ENCODE data around the gene SOWAHA.

DNA sequence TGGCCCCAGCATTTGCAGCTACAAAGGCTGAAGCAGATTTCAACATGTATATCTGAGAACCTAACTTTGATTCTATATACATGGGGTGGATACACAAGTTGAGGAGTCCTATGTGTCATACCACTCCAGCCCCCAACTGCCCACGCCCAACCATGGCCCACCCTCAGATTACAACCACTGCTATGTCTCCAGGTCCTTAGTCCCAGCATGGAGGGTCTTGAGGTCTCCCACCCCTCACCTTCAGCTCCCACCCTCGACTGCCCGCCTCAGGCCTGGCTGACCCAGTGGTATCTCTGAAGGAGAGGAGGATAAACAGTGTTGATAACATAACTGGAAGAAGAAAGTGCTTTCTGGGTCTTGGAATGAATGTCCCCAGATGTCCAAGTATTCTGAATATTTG is 8.2 kb downstream of the SOWAHA start:
- TF ChIP-seq, protein P1, sequence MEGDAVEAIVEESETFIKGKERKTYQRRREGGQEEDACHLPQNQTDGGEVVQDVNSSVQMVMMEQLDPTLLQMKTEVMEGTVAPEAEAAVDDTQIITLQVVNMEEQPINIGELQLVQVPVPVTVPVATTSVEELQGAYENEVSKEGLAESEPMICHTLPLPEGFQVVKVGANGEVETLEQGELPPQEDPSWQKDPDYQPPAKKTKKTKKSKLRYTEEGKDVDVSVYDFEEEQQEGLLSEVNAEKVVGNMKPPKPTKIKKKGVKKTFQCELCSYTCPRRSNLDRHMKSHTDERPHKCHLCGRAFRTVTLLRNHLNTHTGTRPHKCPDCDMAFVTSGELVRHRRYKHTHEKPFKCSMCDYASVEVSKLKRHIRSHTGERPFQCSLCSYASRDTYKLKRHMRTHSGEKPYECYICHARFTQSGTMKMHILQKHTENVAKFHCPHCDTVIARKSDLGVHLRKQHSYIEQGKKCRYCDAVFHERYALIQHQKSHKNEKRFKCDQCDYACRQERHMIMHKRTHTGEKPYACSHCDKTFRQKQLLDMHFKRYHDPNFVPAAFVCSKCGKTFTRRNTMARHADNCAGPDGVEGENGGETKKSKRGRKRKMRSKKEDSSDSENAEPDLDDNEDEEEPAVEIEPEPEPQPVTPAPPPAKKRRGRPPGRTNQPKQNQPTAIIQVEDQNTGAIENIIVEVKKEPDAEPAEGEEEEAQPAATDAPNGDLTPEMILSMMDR (IDR thresholded peaks at IDR 0.05), result no peak
- TF ChIP-seq ZFP36 (IDR thresholded peaks at IDR 0.05; ENCODE audit: borderline replicate concordance, partially characterized antibody), result no peak
- no peak for TF ChIP-seq EP300 (IDR thresholded peaks at IDR 0.05)
